ENCODE data around the gene C14orf180.

DNA sequence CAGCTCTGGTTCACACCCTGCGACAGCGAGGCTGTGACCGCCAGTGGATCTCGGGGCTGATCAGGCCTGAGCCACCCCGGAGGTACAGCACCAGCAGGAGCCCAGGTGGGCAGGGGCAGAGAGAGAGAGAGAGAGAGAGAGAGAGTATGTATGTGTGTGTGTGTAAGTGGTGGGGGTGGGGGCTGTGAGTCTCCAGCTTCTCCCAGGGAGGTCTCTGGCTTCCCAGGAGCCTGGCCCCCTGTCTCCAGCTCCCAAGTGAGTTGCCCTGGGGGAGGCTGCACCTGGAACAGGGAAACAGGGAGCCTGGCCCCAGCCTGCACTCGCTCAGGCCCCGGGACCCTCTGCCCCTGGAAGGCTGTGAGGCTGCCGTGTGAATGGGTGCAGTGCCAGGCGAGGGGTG lies 2.0 kb downstream of the C14orf180 start:
- TF ChIP-seq, protein P1, sequence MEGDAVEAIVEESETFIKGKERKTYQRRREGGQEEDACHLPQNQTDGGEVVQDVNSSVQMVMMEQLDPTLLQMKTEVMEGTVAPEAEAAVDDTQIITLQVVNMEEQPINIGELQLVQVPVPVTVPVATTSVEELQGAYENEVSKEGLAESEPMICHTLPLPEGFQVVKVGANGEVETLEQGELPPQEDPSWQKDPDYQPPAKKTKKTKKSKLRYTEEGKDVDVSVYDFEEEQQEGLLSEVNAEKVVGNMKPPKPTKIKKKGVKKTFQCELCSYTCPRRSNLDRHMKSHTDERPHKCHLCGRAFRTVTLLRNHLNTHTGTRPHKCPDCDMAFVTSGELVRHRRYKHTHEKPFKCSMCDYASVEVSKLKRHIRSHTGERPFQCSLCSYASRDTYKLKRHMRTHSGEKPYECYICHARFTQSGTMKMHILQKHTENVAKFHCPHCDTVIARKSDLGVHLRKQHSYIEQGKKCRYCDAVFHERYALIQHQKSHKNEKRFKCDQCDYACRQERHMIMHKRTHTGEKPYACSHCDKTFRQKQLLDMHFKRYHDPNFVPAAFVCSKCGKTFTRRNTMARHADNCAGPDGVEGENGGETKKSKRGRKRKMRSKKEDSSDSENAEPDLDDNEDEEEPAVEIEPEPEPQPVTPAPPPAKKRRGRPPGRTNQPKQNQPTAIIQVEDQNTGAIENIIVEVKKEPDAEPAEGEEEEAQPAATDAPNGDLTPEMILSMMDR (IDR thresholded peaks at IDR 0.05), result no peak
- TF ChIP-seq TCF7L2 (IDR thresholded peaks at IDR 0.05; ENCODE audit: low read depth, low read length), result no peak
- TF ChIP-seq, protein P2, sequence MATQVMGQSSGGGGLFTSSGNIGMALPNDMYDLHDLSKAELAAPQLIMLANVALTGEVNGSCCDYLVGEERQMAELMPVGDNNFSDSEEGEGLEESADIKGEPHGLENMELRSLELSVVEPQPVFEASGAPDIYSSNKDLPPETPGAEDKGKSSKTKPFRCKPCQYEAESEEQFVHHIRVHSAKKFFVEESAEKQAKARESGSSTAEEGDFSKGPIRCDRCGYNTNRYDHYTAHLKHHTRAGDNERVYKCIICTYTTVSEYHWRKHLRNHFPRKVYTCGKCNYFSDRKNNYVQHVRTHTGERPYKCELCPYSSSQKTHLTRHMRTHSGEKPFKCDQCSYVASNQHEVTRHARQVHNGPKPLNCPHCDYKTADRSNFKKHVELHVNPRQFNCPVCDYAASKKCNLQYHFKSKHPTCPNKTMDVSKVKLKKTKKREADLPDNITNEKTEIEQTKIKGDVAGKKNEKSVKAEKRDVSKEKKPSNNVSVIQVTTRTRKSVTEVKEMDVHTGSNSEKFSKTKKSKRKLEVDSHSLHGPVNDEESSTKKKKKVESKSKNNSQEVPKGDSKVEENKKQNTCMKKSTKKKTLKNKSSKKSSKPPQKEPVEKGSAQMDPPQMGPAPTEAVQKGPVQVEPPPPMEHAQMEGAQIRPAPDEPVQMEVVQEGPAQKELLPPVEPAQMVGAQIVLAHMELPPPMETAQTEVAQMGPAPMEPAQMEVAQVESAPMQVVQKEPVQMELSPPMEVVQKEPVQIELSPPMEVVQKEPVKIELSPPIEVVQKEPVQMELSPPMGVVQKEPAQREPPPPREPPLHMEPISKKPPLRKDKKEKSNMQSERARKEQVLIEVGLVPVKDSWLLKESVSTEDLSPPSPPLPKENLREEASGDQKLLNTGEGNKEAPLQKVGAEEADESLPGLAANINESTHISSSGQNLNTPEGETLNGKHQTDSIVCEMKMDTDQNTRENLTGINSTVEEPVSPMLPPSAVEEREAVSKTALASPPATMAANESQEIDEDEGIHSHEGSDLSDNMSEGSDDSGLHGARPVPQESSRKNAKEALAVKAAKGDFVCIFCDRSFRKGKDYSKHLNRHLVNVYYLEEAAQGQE (IDR thresholded peaks at IDR 0.05; ENCODE audit: insufficient read depth in 1 of 2, low read depth in 2 of 2, low read length in 1 of 2), result no peak
- no peak for TF ChIP-seq POLR2AphosphoS5 (IDR thresholded peaks at IDR 0.05; ENCODE audit: low read depth, low read length)
- no peak for TF ChIP-seq SIN3A (IDR thresholded peaks at IDR 0.05; ENCODE audit: borderline replicate concordance, insufficient read depth, low read depth, low read length)
